GM21515 (cell line): ENCODE data around the gene KDM5A.

Experiments used
- ATAC-seq: cut with Tn5 transposase; IDR thresholded peaks from one replicate; pipeline ENCODE4 v1.9.1; 2021; ENCODE audit not compliant: unreplicated experiment

Gene KDM5A

GRCh38 chr12:275812-276211, 113.3 kb downstream of the KDM5A start:
- no peak for ATAC-seq

GRCh38 chr12:273382-273781, 115.7 kb downstream of the KDM5A start:
- no peak for ATAC-seq

GRCh38 chr12:272942-273341, 116.2 kb downstream of the KDM5A start:
- no peak for ATAC-seq

- no peak for ATAC-seq
These were observed 118.0 kb downstream of the KDM5A start for GRCh38 chr12:271161-271560.

GRCh38 chr12:269191-269590, 119.9 kb downstream of the KDM5A start:
- no peak for ATAC-seq

GRCh38 chr12:268483-268840, 120.7 kb downstream of the KDM5A start:
- no peak for ATAC-seq

GRCh38 chr12:267581-268482, 121.3 kb downstream of the KDM5A start:
- ATAC-seq, result no peak

- no peak for ATAC-seq
These were observed 124.0 kb downstream of the KDM5A start for GRCh38 chr12:265096-265495.

GRCh38 chr12:264269-264668, 124.9 kb downstream of the KDM5A start:
- ATAC-seq, result no peak

GRCh38 chr12:263574-263973, 125.5 kb downstream of the KDM5A start:
- ATAC-seq, result no peak

- no peak for ATAC-seq
These were observed 126.3 kb downstream of the KDM5A start, which contains the start of gene SLC6A13 for GRCh38 chr12:262817-263216. Gene SLC6A13 (minus strand): TSS chr12:262836. CDS start chr12:260052, 2,784 bp downstream.

GRCh38 chr12:262113-262512, 127.0 kb downstream of the KDM5A start:
- ATAC-seq, result no peak

- no peak for ATAC-seq
These were observed 131.4 kb downstream of the KDM5A start for GRCh38 chr12:257521-258321.

- ATAC-seq, result no peak
These were observed 132.2 kb downstream of the KDM5A start for GRCh38 chr12:256958-257357.

GRCh38 chr12:256225-256624, 132.9 kb downstream of the KDM5A start:
- ATAC-seq, result no peak

GRCh38 chr12:254912-255311, 134.2 kb downstream of the KDM5A start:
- ATAC-seq, result no peak

- no peak for ATAC-seq
These were observed 135.1 kb downstream of the KDM5A start for GRCh38 chr12:254039-254438.

GRCh38 chr12:253116-253831, 135.8 kb downstream of the KDM5A start:
- ATAC-seq, result no peak

GRCh38 chr12:252636-253035, 136.5 kb downstream of the KDM5A start:
- ATAC-seq, result no peak

- ATAC-seq, result no peak
These were observed 141.8 kb downstream of the KDM5A start for GRCh38 chr12:247271-247670.

GRCh38 chr12:243381-243780, 145.7 kb downstream of the KDM5A start:
- no peak for ATAC-seq
